Type B pancreatic cell (in vitro differentiated cells): ENCODE measurements around the gene NAV2. TPM values are rescaled to one million over a fixed set of nuclear protein-coding genes. Genes with fewer than 3 reads are reported as not detected.

Experiments used
- DNase-seq: peaks from one replicate; pipeline ENCODE4 v3.0.0; 2021; ENCODE audit warnings: mixed read lengths; ENCODE audit not compliant: unreplicated experiment; ENCODE audit errors: extremely low spot score
- H3K27ac Mint-ChIP-seq: 2 replicates; pipeline ENCODE4 v1.8.0; 2021; ENCODE audit warnings: mild to moderate bottlenecking, mixed read lengths
- H3K27me3 Mint-ChIP-seq: 2 replicates; pipeline ENCODE4 v1.8.0; 2021; ENCODE audit warnings: mixed read lengths
- H3K36me3 Mint-ChIP-seq: 2 replicates; pipeline ENCODE4 v1.8.0; 2021; ENCODE audit warnings: mixed read lengths
- H3K4me1 Mint-ChIP-seq: one replicate; pipeline ENCODE4 v1.8.0; 2021; ENCODE audit warnings: mixed read lengths; ENCODE audit not compliant: unreplicated experiment
- H3K4me3 Mint-ChIP-seq: 2 replicates; pipeline ENCODE4 v1.8.0; 2021; ENCODE audit warnings: mild to moderate bottlenecking, mixed read lengths
- H3K9me3 Mint-ChIP-seq: 2 replicates; pipeline ENCODE4 v1.8.0; 2021; ENCODE audit warnings: mixed read lengths
- CTCF ChIP-seq: fragments of 200-600 bp; sonication (generic); conservative IDR thresholded peaks from 2 replicates; pipeline ENCODE4 v1.5.0; 2021; ENCODE audit warnings: antibody characterized with exemption, mild to moderate bottlenecking
- total RNA-seq: library from RNA; stranded (reverse); gene quantifications from 2 replicates; pipeline ENCODE4 v1.2.1, GENCODE V29; 2021; ENCODE audit warnings: low replicate concordance

NAV2 gene
- total RNA-seq, 1 donor from 2014 or later: 54.2 TPM

- Mint-ChIP-seq H3K27ac (no peak overlapping the region), H3K4me3 (no peak overlapping the region), H3K27me3 (no peaks in the 10 kb centered on the region), H3K36me3 (peaks cover 4% of the 10 kb centered on the region), H3K4me1 (peaks cover 38% of the 10 kb centered on the region), H3K9me3 (peaks cover 7% of the 10 kb centered on the region)
- TF ChIP-seq CTCF: no peak
- no peak for DNase-seq
Observed at GRCh38 chr11:19812710-19813109, 100.1 kb downstream of the NAV2 start.

- no peak for TF ChIP-seq CTCF
- H3K4me1 Mint-ChIP-seq: peaks cover 33% of the 10 kb centered on the region
- no peak overlapping the region for H3K4me3 Mint-ChIP-seq
- H3K27ac Mint-ChIP-seq: no peak overlapping the region
- H3K27me3 Mint-ChIP-seq: no peaks in the 10 kb centered on the region
- peaks cover 4% of the 10 kb centered on the region for H3K36me3 Mint-ChIP-seq
- no peak for DNase-seq
- H3K9me3 Mint-ChIP-seq: peaks cover 7% of the 10 kb centered on the region
Observed at GRCh38 chr11:19813158-19813879, 100.7 kb downstream of the NAV2 start.

- peaks cover 41% of the 10 kb centered on the region for H3K4me1 Mint-ChIP-seq
- peaks cover 4% of the 10 kb centered on the region for H3K36me3 Mint-ChIP-seq
- peaks cover 7% of the 10 kb centered on the region for H3K9me3 Mint-ChIP-seq
- no peak overlapping the region for H3K4me3 Mint-ChIP-seq
- no peak overlapping the region for H3K27ac Mint-ChIP-seq
- H3K27me3 Mint-ChIP-seq: no peaks in the 10 kb centered on the region
- DNase-seq: no peak
- TF ChIP-seq CTCF: no peak
Observed at GRCh38 chr11:19814421-19814820, 101.8 kb downstream of the NAV2 start.

- no peak overlapping the region for H3K27ac Mint-ChIP-seq
- DNase-seq: no peak
- H3K27me3 Mint-ChIP-seq: no peaks in the 10 kb centered on the region
- H3K36me3 Mint-ChIP-seq: peaks cover 4% of the 10 kb centered on the region
- no peak for TF ChIP-seq CTCF
- peaks cover 51% of the 10 kb centered on the region for H3K4me1 Mint-ChIP-seq
- H3K9me3 Mint-ChIP-seq: peaks cover under 1% of the 10 kb centered on the region
- no peak overlapping the region for H3K4me3 Mint-ChIP-seq
Observed at GRCh38 chr11:19816040-19816439, 103.4 kb downstream of the NAV2 start.

GRCh38 chr11:19816817-19817216, 104.2 kb downstream of the NAV2 start:
- DNase-seq: no peak
- Mint-ChIP-seq H3K27me3 (no peaks in the 10 kb centered on the region), H3K4me3 (no peak overlapping the region), H3K36me3 (peaks cover 4% of the 10 kb centered on the region), H3K9me3 (no peaks in the 10 kb centered on the region), H3K27ac (no peak overlapping the region), H3K4me1 (peaks cover 49% of the 10 kb centered on the region)
- no peak for TF ChIP-seq CTCF
